ENCODE data around the gene ZFP36L2. TPM values are rescaled to one million over a fixed set of nuclear protein-coding genes. Genes with fewer than 3 reads are reported as not detected.
A peak's percentile ranks its signal among the peaks of the same experiment; 100 is the strongest.

ZFP36L2 gene
- polyA plus RNA-seq, 1 of the 3 experiments (the other 2 are of a cell fraction): 18.4 TPM

- H3K9me2 ChIP-seq: no peaks in the 10 kb centered on the region
- H3K27ac ChIP-seq (ENCODE audit: low read depth in 2 of 2, low read length in 1 of 2): peak overlapping the region; percentile 61 to 72; a peak in 3 of 4 replicates
- 67% methylated on average over 7 of the region's 7 CpGs for WGBS (ENCODE audit: low lambda C conversion rate)
- no peaks in the 10 kb centered on the region for H3K79me2 ChIP-seq (ENCODE audit: insufficient read depth)
- ChIA-PET CTCF (interaction anchor here (1.5 to 3.5 kb wide), 4 partner anchors 9 to 399 kb away, joined by 4 to 15 read pairs (median 6); no protein-coding TSS in a partner anchor), POLR2A (interaction anchor here (0.6 kb wide), 1 partner anchor 10 kb away, joined by 3 read pairs; no protein-coding TSS in a partner anchor)
- no peaks in the 10 kb centered on the region for H3K36me3 ChIP-seq (replicated peaks in 1 of 2; ENCODE audit: control insufficient read depth in 1 of 2, insufficient read depth in 2 of 2, low read length in 1 of 2)
- no peak overlapping the region for H3K4me3 ChIP-seq (ENCODE audit: low read depth in 2 of 2, low read length in 1 of 2)
- no peak overlapping the region for H2AFZ ChIP-seq (ENCODE audit: low read depth)
- no peaks in the 10 kb centered on the region for H4K20me1 ChIP-seq (ENCODE audit: insufficient read depth)
- 0 out of 2 replicates have a peak, but pooled peaks cover 6% of the 10 kb centered on the region for H3K9me3 ChIP-seq
- H3K9ac ChIP-seq: no peak overlapping the region
- H3K27me3 ChIP-seq (ENCODE audit: insufficient read depth): no peaks in the 10 kb centered on the region
- no peak for DNase-seq
- TF ChIP-seq RCOR1 (IDR thresholded peaks at IDR 0.05; ENCODE audit: low read length) (0 out of 2 replicates have a peak, but pooled peaks have one; percentile 30), SMC3 (IDR thresholded peaks at IDR 0.05; ENCODE audit: low read depth, low read length) (no peak), GATA2 (CRISPR knock-in tag; IDR thresholded peaks at IDR 0.05) (peak; percentile 60), FOSL2 (IDR thresholded peaks at IDR 0.05; ENCODE audit: borderline replicate concordance, low read depth) (no peak), FOXJ3 (CRISPR knock-in tag; IDR thresholded peaks at IDR 0.05) (no peak), REST (IDR thresholded peaks at IDR 0.05; ENCODE audit: low read depth, low read length) (no peak), NRF1 (IDR thresholded peaks at IDR 0.05; ENCODE audit: low read depth, low read length) (no peak), TEAD4 (IDR thresholded peaks at IDR 0.05; ENCODE audit: borderline replicate concordance, insufficient read depth) (no peak), CTCF (IDR thresholded peaks at IDR 0.05) (no peak)
- peaks cover 5% of the 10 kb centered on the region for H3F3A ChIP-seq (replicated peaks; ENCODE audit: insufficient read depth)
- H3K4me2 ChIP-seq: no peak overlapping the region
- H3K4me1 ChIP-seq (ENCODE audit: control insufficient read depth in 1 of 2, insufficient read depth in 2 of 2, low read depth in 1 of 2, low read length in 1 of 2): peaks cover 8 to 10% of the 10 kb centered on the region in 2 experiments; a peak in 3 of 4 replicates
Observed at GRCh38 chr2:43178055-43178598, 48.3 kb downstream of the ZFP36L2 start.

- Histone ChIP-seq H3F3A (replicated peaks; ENCODE audit: insufficient read depth) (peaks cover 5% of the 10 kb centered on the region), H3K4me1 (ENCODE audit: control insufficient read depth in 1 of 2, insufficient read depth in 2 of 2, low read depth in 1 of 2, low read length in 1 of 2) (peaks cover 8 to 15% of the 10 kb centered on the region in 2 experiments; a peak in 3 of 4 replicates), H3K4me2 (no peak overlapping the region), H3K9ac (no peak overlapping the region), H3K4me3 (ENCODE audit: low read depth in 2 of 2, low read length in 1 of 2) (no peak overlapping the region), H3K27me3 (ENCODE audit: insufficient read depth) (no peaks in the 10 kb centered on the region), H3K79me2 (ENCODE audit: insufficient read depth) (no peaks in the 10 kb centered on the region), H4K20me1 (ENCODE audit: insufficient read depth) (no peaks in the 10 kb centered on the region), H3K9me3 (0 out of 2 replicates have a peak, but pooled peaks cover 6% of the 10 kb centered on the region), H3K36me3 (replicated peaks in 1 of 2; ENCODE audit: control insufficient read depth in 1 of 2, insufficient read depth in 2 of 2, low read length in 1 of 2) (no peaks in the 10 kb centered on the region), H2AFZ (ENCODE audit: low read depth) (no peak overlapping the region), H3K27ac (ENCODE audit: low read depth in 2 of 2, low read length in 1 of 2) (no peak overlapping the region), H3K9me2 (no peaks in the 10 kb centered on the region)
- DNase-seq: no peak
- WGBS (ENCODE audit: low lambda C conversion rate): 83% methylated on average over 1 of the region's 1 CpG
- POLR2A ChIA-PET: no interaction called here
- CTCF ChIA-PET: interaction anchor here (1.0 to 1.5 kb wide), 2 partner anchors 29 to 400 kb away, joined by 3 to 4 read pairs; no protein-coding TSS in a partner anchor
- TF ChIP-seq MXI1 (IDR thresholded peaks at IDR 0.05; ENCODE audit: low read depth, low read length) (no peak), RFX5 (IDR thresholded peaks at IDR 0.05; ENCODE audit: low read length) (no peak), USF1 (IDR thresholded peaks at IDR 0.05; ENCODE audit: borderline replicate concordance, low read depth) (no peak), TAF1 (IDR thresholded peaks at IDR 0.05; ENCODE audit: borderline replicate concordance, low read depth, low read length) (no peak), USF2 (IDR thresholded peaks at IDR 0.05; ENCODE audit: borderline replicate concordance, low read depth, low read length) (no peak), CTCF (IDR thresholded peaks at IDR 0.05) (no peak), YY1 (IDR thresholded peaks at IDR 0.05; ENCODE audit: low read depth) (no peak), MEF2A (IDR thresholded peaks at IDR 0.05; ENCODE audit: borderline replicate concordance, low read depth) (no peak)
Observed at GRCh38 chr2:43176449-43176848, 50.0 kb downstream of the ZFP36L2 start.
